Stimulated activated CD8-positive, alpha-beta memory T cell treated with anti-CD3 and anti-CD28 coated beads, Interleukin-4, amount 100 ng/mL, for 1 hour (primary cell): Measurements from ENCODE around the gene RNF181.
"Not testable (repeated sequence)": the region's sequence is repeated elsewhere in the genome, so short reads cannot be mapped to it uniquely, and the experiment has no call there.

ENCODE experiments used
- DNase-seq, 2 donors: peaks; one replicate each; pipeline ENCODE4 v3.0.0-alpha.2; 2020; ENCODE audit warnings: low read depth in 2 of 2, low spot score in 1 of 2

The RNF181 gene

GRCh38 chr2:85596026-85596333 is 435 bp downstream of the RNF181 start:
- no peak for DNase-seq

- no peak for DNase-seq
Measured at GRCh38 chr2:85596486-85597143, 1.1 kb downstream of the RNF181 start.

GRCh38 chr2:85597241-85597640 is 1.7 kb downstream of the RNF181 start:
- no peak for DNase-seq

- no peak for DNase-seq
Measured at GRCh38 chr2:85598594-85599340, 3.2 kb downstream of the RNF181 start.

DNA sequence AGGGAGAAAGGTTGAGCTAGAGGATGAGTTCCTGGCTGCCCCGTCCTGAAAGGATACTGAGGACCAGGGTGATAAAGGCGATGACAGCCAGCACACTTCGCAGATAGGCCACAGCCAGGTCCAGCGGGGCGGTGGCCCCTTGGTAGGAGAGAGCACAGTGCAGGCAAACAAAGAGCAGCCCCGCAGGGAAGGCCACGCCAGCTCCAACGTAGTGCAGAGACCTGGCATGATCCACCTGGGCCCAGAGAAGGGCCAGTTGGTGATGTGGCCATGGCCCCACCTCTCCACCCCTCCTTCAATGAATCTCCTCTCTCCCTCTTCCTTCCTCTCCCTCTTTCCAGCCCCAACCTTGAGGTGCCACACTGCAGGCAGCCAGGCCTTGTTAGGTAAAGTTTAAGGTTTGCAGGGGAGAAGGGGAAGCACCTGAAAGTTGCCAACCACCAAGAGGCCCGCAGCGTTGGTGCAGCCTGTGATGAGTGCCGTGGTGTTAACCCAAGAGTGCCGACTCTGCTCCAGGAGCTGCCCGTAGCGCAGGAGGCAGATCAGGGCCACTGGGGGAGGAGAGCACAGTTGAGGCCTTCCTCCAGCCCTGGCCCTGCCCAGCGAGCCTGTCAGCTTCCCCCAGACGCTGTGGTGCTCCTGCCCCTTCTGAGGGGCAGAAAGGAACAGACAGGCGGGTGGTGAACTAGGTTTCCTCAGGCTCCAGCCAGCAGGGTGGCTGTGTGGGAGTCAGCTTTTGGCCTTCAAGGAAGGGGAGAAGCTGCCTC is 4.1 kb downstream of the RNF181 start:
- DNase-seq = no peak

GRCh38 chr2:85600235-85600575 is 4.7 kb downstream of the RNF181 start:
- DNase-seq = no peak

DNA sequence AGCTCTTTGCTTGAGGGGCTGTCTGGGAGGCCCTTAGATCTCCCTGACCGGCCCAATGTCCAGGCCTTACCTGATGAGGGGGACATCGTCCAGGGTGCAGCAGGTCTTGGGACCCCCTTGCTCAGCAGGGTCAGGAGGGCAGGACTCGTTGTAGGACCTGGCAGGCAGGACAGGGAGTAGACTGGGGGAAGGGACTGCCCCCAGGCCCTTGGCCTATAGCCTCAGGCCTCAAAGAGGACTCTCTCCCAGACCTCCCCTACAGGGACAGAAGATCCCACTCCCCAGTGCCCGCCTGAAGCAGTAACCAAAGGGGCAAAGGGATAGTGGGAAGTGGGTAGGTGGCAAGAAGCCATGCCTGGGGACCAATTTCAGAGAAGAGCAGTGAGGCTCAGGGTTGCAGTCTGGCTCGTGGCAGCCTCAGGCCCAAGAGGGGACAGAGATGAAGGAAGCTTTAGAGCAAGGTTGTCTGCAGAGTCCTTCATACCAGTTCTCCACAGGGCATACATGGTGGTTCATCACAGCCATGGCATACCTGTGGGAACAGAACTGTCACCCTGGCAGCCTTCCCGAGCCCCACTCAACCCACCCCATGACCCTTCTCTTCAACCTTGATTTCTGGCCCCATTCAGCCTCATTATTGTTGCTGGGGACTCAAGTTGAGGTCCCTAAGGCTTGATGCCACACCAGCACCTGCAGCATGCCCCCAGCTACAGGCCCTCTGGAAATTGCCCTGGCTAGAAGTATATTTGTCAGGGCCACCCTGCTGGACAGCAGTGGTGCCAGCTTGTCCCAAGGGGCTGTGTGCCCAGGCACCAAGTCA is 5.6 kb downstream of the RNF181 start:
- no peak for DNase-seq

- no peak for DNase-seq
Measured at GRCh38 chr2:85601771-85602475, 6.4 kb downstream of the RNF181 start.

GRCh38 chr2:85602476-85603234 is 7.1 kb downstream of the RNF181 start, which contains the start of gene TMEM150A:
TMEM150A (minus strand) TSS chr2:85602698; CDS start chr2:85601948, 750 bp downstream.
- DNase-seq = peak; percentile 67 to 73

GRCh38 chr2:85604133-85604444 is 8.5 kb downstream of the RNF181 start:
- not testable (repeated sequence) for DNase-seq

- DNase-seq = no peak
Measured at GRCh38 chr2:85604568-85605339, 9.2 kb downstream of the RNF181 start.

GRCh38 chr2:85605406-85606115 is 10.0 kb downstream of the RNF181 start:
- DNase-seq = no peak

- no peak for DNase-seq
Measured at GRCh38 chr2:85606116-85606455, 10.5 kb downstream of the RNF181 start.

DNA sequence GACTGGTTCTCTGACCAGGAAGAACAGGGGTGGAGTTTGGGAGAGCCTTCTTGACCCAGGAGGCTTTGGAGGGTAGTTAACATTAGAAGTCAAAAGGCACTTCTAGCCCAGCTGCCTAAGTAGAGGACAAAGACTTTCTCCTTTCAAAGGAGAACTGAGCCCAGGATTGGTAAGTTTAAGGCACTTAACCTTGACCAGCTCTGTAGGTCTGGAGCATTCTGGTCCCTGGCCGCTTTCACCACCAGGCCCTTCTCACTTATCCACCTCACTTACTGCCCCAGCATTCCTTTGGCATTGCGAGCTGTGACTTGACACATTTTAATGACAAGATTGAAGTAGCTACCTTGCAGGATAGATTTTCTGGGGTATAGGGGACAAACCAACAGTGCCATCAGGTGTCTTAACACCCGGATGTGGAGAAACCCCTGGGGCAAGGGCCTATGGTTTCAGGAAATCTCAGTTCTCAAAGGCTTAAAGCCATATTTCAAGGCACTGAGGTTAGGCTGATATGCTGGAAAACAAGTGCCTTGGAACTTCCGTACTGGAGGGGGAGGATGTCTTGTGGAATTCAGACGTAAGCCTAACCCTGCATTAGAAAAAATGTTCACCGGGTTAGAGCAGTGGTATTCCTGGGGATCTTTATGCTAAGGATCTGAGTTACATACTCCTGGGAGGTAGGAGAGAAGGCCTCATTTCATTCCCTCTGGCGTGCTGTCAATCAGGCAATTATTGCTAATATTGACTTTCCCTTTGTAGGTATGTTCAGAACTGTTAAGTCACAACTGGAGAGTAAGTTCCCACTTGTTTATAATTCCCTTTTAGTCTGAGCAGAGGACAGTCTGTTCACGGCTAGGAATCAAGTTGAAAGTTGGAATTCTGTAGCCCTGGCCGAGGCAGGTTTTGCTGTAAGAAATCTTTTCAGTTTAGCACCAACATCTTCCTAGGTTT is 12.0 kb downstream of the RNF181 start:
- DNase-seq = no peak

- no peak for DNase-seq
Measured at GRCh38 chr2:85611217-85611704, 15.7 kb downstream of the RNF181 start.

DNA sequence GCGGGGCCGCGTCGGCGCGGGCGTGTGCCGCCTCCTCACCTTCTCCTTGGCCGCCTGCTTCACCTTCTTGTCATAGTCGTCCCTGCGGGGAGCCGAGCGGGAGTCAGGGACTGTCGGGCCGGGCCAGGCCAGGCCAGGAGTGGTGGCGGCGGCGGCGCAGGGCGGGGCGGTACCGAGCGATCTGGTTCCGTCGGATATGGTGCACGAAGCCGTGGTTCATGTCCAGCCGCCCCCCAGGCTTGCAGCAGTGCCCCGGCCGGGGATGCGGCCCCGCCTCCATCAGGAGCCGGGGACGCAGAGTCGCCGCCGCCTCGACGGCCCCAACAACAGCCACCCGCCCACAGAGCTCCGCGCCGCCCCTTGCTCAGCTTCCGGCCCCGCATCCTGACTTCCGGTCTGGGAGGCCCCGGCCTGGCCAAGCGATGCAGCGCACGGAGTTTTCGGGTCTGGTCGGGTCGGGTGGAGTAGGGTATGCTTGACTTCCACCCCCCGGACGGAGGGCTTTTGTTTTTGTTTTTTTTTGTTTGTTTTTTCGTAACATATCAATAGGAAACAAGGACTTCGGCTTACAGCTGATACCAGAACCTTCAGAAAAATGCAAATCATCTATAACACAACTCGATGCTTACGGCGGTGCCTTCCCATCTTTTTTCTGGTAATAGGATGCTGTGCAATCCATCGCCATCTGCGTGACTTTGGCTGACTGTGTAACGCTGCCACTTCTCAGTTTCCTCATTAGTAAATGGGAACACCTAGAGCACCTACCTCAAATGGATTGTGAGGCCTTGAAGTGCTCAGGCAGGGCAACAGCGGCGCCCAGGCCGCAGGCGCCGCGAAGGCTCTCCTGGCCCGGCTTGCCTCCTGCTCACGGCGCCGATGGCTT is 16.4 kb downstream of the RNF181 start, which contains the start of gene C2orf68:
C2orf68 (minus strand) TSS at position 362 of the 883 bp plus-strand sequence; CDS start at position 280, 82 bp downstream.
- peak; percentile 55 to 70 for DNase-seq
